T follicular helper cell (primary cell): ENCODE results near the gene TLE3.
"Not testable (repeated sequence)": the region's sequence is repeated elsewhere in the genome, so short reads cannot be mapped to it uniquely, and the experiment has no call there.

ENCODE experiments used
- DNase-seq: peaks from one replicate; pipeline ENCODE4 v3.0.0-alpha.2; 2020; ENCODE audit warnings: low read depth
- total RNA-seq, 2 experiments: gene quantifications; one replicate each; lab custom pipeline; 2026; lab: John Stamatoyannopoulos, UW

TLE3 gene
- total RNA-seq: 200 to 247 reads per million in 2 experiments

GRCh38 chr15:70097321-70098152 lies at the start of gene TLE3:
TSS of gene TLE3 (minus strand) at chr15:70097917. CDS start at chr15:70096798, 1,119 bp downstream.
- DNase-seq: peak; percentile 97

GRCh38 chr15:70147178-70147760 lies 49.6 kb upstream of the TLE3 start:
- DNase-seq: no peak

GRCh38 chr15:70146771-70147170 lies 49.1 kb upstream of the TLE3 start:
- DNase-seq: no peak

- no peak for DNase-seq
Observed at GRCh38 chr15:70146162-70146561, 48.4 kb upstream of the TLE3 start.

- no peak for DNase-seq
Observed at GRCh38 chr15:70145261-70145660, 47.5 kb upstream of the TLE3 start.

- no peak for DNase-seq
Observed at GRCh38 chr15:70142322-70143191, 44.8 kb upstream of the TLE3 start.

GRCh38 chr15:70142072-70142321 lies 44.3 kb upstream of the TLE3 start:
- no peak for DNase-seq

GRCh38 chr15:70141376-70142071 lies 43.8 kb upstream of the TLE3 start:
- DNase-seq: no peak

GRCh38 chr15:70140543-70141375 lies 43.0 kb upstream of the TLE3 start:
- peak; percentile 26 for DNase-seq

- DNase-seq: no peak
Observed at GRCh38 chr15:70140025-70140542, 42.4 kb upstream of the TLE3 start.

GRCh38 chr15:70137967-70138366 lies 40.2 kb upstream of the TLE3 start:
- DNase-seq: no peak

GRCh38 chr15:70137021-70137420 lies 39.3 kb upstream of the TLE3 start:
- not testable (repeated sequence) for DNase-seq

- DNase-seq: no peak
Observed at GRCh38 chr15:70133781-70134421, 36.2 kb upstream of the TLE3 start.

GRCh38 chr15:70133296-70133695 lies 35.6 kb upstream of the TLE3 start:
- DNase-seq: no peak

- no peak for DNase-seq
Observed at GRCh38 chr15:70132571-70132970, 34.9 kb upstream of the TLE3 start.

- no peak for DNase-seq
Observed at GRCh38 chr15:70132139-70132538, 34.4 kb upstream of the TLE3 start.

- DNase-seq: no peak
Observed at GRCh38 chr15:70128414-70129140, 30.9 kb upstream of the TLE3 start.

GRCh38 chr15:70127770-70128413 lies 30.2 kb upstream of the TLE3 start:
- DNase-seq: no peak

GRCh38 chr15:70127288-70127746 lies 29.6 kb upstream of the TLE3 start:
- DNase-seq: no peak
